ENCODE measurements around the gene MBNL2.

GRCh38 chr13:97287047-97287383 lies 64.9 kb downstream of the MBNL2 start:
- TF ChIP-seq CTCF (IDR thresholded peaks at IDR 0.05; ENCODE audit: low read depth, low read length, poor library complexity, severe bottlenecking) (no peak), EZH2phosphoT487 (IDR thresholded peaks at IDR 0.05; ENCODE audit: borderline replicate concordance, low read length) (no peak)

All from DOHH2 (cell line).